GM18870 (cell line): Measurements from ENCODE around the gene OR2D2.
"Not testable (repeated sequence)": the region's sequence is repeated elsewhere in the genome, so short reads cannot be mapped to it uniquely, and the experiment has no call there.

ENCODE experiments used
- ATAC-seq: cut with Tn5 transposase; IDR thresholded peaks from one replicate; pipeline ENCODE4 v1.9.1; 2021; ENCODE audit warnings: moderate library complexity; ENCODE audit not compliant: unreplicated experiment

The OR2D2 gene

GRCh38 chr11:6887711-6888110 lies 4.6 kb downstream of the OR2D2 start:
- ATAC-seq, result not testable (repeated sequence)

- ATAC-seq, result no peak
Measured at GRCh38 chr11:6882751-6883150, 9.5 kb downstream of the OR2D2 start.

- no peak for ATAC-seq
Measured at GRCh38 chr11:6876914-6877313, 15.4 kb downstream of the OR2D2 start.

DNA sequence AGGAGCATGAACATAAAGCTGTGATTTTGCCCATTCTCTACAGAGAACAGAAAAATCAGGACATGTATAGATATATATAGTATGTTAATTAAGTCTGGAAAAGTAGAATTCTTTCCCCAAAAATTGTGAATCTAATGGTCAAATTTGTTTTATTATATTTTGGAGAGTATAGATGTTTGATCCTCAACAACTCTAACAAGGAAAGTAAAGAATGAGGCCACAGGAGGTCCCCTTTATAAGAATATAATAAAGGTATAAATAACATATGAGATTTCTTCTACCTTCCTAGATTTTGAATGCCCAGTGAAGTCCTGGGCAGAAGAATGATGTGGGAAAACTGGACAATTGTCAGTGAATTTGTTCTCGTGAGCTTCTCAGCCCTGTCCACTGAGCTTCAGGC lies 16.0 kb downstream of the OR2D2 start, which contains the start of gene OR10A4:
OR10A4 (plus strand) TSS at position 301 of the 400 bp plus-strand sequence; CDS start at position 324, 23 bp downstream.
- no peak for ATAC-seq

DNA sequence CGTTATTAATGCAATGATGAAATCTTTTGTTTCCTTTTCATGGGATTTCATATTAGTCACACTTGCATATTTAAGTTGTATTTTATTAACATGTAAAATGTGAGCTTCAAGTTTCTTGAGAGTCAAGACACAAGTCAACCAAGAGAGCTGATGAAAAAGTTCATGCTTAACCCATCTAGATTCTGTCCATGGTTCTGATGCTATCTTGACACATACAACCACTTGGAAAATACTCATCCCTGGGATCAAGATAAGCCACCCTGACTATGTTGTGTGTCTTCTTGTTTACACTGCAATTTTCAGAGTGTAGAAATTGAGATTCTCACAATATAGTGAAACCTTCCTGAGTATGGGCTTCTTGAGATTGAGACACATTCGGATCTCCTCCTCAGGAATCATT lies 16.5 kb downstream of the OR2D2 start:
- no peak for ATAC-seq

DNA sequence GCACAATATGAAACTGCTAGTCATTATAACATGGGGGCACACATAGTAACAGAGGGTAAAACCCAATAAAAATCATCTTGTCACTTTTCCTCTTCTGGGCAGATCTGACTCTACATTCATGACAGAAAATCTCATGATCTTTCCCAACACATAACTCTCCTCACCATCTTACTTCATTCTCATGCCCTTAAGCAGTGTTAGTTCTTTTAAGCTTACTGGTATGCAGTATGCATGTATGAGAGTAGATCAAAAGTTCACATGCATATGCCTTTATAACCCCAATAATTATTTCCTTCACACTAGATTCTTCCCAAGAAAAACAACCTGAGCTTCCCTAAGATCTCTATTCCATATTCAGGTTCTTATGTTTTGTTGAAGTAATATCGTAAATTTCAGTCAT lies 21.0 kb downstream of the OR2D2 start:
- no peak for ATAC-seq

- ATAC-seq, result no peak
Measured at GRCh38 chr11:6864438-6864837, 27.9 kb downstream of the OR2D2 start.

- no peak for ATAC-seq
Measured at GRCh38 chr11:6862961-6863360, 29.3 kb downstream of the OR2D2 start, which contains the start of gene OR10A2. Gene OR10A2, plus strand, starts transcription at chr11:6863057. Its CDS starts 6,698 bp downstream, at chr11:6869755.

DNA sequence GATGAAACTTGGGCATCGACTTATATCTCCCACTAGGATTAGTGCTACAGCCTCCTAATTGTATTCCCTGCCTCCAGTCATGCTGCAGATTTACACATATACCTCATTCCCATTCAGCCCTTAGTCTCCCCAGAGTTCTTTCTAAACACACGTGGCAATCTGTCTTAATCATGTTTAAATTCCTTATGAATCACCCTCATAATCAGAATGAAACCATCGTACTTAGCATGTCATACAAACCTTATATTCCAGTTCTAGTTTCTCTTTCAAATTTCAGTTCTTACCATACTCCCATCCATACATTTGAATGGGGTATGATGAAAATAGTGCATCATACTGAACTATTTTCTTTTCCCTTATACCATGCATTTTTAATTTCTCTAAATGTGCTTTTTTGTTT lies 35.4 kb downstream of the OR2D2 start:
- peak; percentile 89 for ATAC-seq

DNA sequence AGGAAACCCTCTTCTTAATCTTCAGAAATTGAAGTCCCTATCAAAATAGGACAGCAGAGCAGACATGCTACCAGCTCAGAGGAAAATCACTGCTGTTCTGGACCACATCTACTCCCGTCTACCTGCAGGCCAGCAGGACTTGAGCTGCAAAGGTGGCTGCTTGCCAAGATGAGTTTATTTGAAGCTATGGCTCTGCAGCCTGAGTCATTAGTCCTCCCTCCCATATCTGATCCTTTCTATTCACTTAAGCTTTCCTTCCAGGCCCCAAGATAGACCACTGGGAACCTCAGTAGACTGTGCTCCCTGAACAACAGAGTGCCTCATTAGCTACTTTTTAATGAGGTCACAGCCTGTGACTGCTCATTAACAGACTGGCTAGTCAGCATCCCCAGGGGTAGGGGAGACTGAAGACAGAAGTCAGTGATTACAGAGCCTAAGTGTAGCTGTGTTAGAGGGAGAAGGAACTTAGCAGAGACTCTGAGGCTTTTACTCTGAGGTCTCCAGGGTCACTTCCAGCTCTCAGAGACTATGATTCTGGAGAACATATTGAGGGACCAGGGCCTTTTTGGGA lies 36.2 kb downstream of the OR2D2 start:
- no peak for ATAC-seq

DNA sequence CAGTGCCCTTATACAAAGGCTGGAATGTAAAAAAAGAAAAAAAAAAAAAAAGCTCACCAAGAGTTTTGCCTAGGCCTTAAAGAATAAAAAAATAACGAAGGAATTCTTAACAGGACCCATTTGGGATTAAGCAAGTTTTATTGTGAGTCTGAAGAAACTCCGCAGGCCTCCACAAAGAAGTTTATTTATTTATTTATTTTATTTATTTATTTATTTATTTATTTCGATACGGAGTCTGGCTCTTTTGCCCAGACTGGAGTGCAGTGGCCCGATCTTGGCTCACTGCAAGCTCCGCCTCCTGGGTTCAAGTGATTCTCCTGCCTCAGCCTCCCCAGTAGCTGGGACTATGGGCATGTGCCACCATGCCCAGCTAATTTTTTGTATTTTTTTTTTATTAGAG lies 37.5 kb downstream of the OR2D2 start:
- not testable (repeated sequence) for ATAC-seq

DNA sequence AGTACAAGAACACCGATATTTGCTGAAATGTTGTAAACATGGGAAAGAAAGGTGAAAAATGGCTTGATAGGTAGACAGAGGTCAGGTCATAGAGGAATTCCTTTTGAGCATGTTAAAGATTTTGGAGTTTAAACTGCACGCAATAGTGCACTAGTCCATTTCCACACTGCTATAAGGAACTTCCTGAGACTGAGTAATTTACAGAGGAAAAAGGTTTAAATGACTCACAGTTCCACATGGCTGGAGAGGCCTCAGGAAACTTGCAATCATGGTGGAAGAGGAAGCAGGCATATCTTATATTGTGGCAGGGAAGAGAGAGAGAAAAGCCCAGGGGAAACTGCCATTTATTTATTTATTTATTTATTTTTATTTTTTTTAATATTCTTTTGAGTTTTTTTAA lies 41.8 kb downstream of the OR2D2 start:
- no peak for ATAC-seq

DNA sequence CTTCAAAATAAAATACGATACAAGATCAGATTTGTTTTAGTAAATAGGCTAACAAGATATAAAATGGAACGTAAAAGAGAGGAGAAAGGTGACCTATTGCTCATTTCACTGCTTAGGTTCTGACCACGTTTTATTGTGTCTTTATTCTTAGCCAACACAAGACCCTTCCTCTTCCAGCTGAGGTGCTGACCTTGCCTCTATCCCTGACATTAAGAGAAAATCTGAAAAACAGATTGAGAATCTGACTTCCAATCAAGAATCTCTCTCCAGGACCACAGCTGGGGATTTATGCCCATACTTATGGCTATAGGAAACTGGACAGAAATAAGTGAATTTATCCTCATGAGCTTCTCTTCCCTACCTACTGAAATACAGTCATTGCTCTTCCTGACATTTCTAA lies 46.9 kb downstream of the OR2D2 start, which contains the start of gene OR10A5:
OR10A5 (plus strand) TSS at position 301 of the 400 bp plus-strand sequence; CDS start at position 301, 0 bp downstream.
- no peak for ATAC-seq

DNA sequence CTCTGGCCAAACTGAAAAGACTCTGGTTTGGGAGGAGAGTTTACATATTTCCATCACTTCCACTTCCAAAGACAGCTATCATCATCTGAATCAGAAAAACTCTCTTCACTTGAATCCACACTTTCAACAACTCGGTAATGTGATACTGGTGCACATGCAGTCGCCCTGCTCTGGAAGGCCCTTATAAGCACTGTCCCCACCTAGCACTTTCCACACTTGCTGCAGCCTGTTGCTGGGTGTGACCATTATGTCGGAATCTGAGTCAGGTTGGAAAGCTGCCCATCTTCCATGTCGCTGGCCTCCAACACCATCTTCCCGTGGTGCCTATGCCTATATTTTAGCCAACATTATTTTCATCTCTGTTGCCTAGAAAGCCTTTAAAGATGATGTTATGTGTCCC lies 47.9 kb downstream of the OR2D2 start:
- no peak for ATAC-seq

- no peak for ATAC-seq
Measured at GRCh38 chr11:6843670-6844069, 48.6 kb downstream of the OR2D2 start.

GRCh38 chr11:6841694-6842093 lies 50.6 kb downstream of the OR2D2 start:
- no peak for ATAC-seq
